ENCODE data around the gene NDUFB6. TPM values are rescaled to one million over a fixed set of nuclear protein-coding genes. Genes with fewer than 3 reads are reported as not detected.

NDUFB6 gene
- polyA plus RNA-seq, 1 donor from 2014 or later: 148 TPM

- no peak overlapping the region for H3K9ac ChIP-seq (ENCODE audit: low read length)
- H3K27me3 ChIP-seq (ENCODE audit: insufficient read depth, low read depth, low read length): no peaks in the 10 kb centered on the region
- H3K9me3 ChIP-seq (ENCODE audit: low read length): no peaks in the 10 kb centered on the region
- H4K20me1 ChIP-seq (ENCODE audit: insufficient read depth): no peaks in the 10 kb centered on the region
- TF ChIP-seq TAF1 (IDR thresholded peaks at IDR 0.05; ENCODE audit: low read depth) (no peak), POLR2AphosphoS5 (IDR thresholded peaks at IDR 0.05) (no peak), SMC3 (conservative IDR thresholded peaks at IDR 0.05; ENCODE audit: poor library complexity) (no peak), REST (IDR thresholded peaks at IDR 0.05; ENCODE audit: borderline replicate concordance) (no peak), MXI1 (conservative IDR thresholded peaks at IDR 0.05; ENCODE audit: poor library complexity, severe bottlenecking) (no peak), CTCF (IDR thresholded peaks at IDR 0.05; ENCODE audit: poor library complexity, severe bottlenecking) (no peak)
- no peak overlapping the region for H3K4me2 ChIP-seq (ENCODE audit: low read length)
- H3F3A ChIP-seq (ENCODE audit: insufficient read depth, low read length, poor library complexity, severe bottlenecking): no peaks in the 10 kb centered on the region
- no peak overlapping the region for H3K27ac ChIP-seq (ENCODE audit: low read length)
- H3K36me3 ChIP-seq (ENCODE audit: insufficient read depth, low read length): no peaks in the 10 kb centered on the region
- H3K9me2 ChIP-seq (ENCODE audit: insufficient read depth, low read length): no peaks in the 10 kb centered on the region
- H3K79me2 ChIP-seq (replicated peaks; ENCODE audit: insufficient read depth, low read length): no peaks in the 10 kb centered on the region
- no peak overlapping the region for H3K4me3 ChIP-seq (ENCODE audit: low read length)
- H2AFZ ChIP-seq (ENCODE audit: low read depth, low read length): no peak overlapping the region
These were observed 56.7 kb downstream of the NDUFB6 start for GRCh38 chr9:32516241-32516640.

- Histone ChIP-seq H3K9ac (ENCODE audit: low read length) (no peak overlapping the region), H3K79me2 (replicated peaks; ENCODE audit: insufficient read depth, low read length) (no peaks in the 10 kb centered on the region), H3K36me3 (ENCODE audit: insufficient read depth, low read length) (no peaks in the 10 kb centered on the region), H3K9me3 (ENCODE audit: low read length) (no peaks in the 10 kb centered on the region), H4K20me1 (ENCODE audit: insufficient read depth) (no peaks in the 10 kb centered on the region), H3K27me3 (ENCODE audit: insufficient read depth, low read depth, low read length) (no peaks in the 10 kb centered on the region), H3K9me2 (ENCODE audit: insufficient read depth, low read length) (no peaks in the 10 kb centered on the region), H3K4me3 (ENCODE audit: low read length) (no peak overlapping the region), H2AFZ (ENCODE audit: low read depth, low read length) (no peak overlapping the region), H3K4me2 (ENCODE audit: low read length) (no peak overlapping the region), H3F3A (ENCODE audit: insufficient read depth, low read length, poor library complexity, severe bottlenecking) (no peaks in the 10 kb centered on the region), H3K27ac (ENCODE audit: low read length) (no peak overlapping the region)
- TF ChIP-seq RAD21 (conservative IDR thresholded peaks at IDR 0.05): no peak
- no peak for TF ChIP-seq POLR2AphosphoS5 (IDR thresholded peaks at IDR 0.05)
- TF ChIP-seq EZH2 (IDR thresholded peaks at IDR 0.05; ENCODE audit: borderline replicate concordance, insufficient read depth, low read length, poor library complexity, severe bottlenecking): no peak
- TF ChIP-seq EP300 (conservative IDR thresholded peaks at IDR 0.05; ENCODE audit: poor library complexity, severe bottlenecking): no peak
- no peak for TF ChIP-seq TAF1 (IDR thresholded peaks at IDR 0.05; ENCODE audit: low read depth)
- TF ChIP-seq REST (IDR thresholded peaks at IDR 0.05; ENCODE audit: borderline replicate concordance): no peak
- TF ChIP-seq MXI1 (conservative IDR thresholded peaks at IDR 0.05; ENCODE audit: poor library complexity, severe bottlenecking): no peak
- no peak for TF ChIP-seq CTCF (IDR thresholded peaks at IDR 0.05; ENCODE audit: poor library complexity, severe bottlenecking)
- no peak for TF ChIP-seq SMC3 (conservative IDR thresholded peaks at IDR 0.05; ENCODE audit: poor library complexity)
These were observed 64.2 kb downstream of the NDUFB6 start for GRCh38 chr9:32508728-32509127.
